CD4-positive, alpha-beta T cell (primary cell): ENCODE data around the gene PWP1. TPM values are rescaled to one million over a fixed set of nuclear protein-coding genes. Genes with fewer than 3 reads are reported as not detected.

ENCODE experiments used
- ATAC-seq: fragments of 200-7000 bp; cut with Tn5 transposase; one replicate; pipeline ENCODE4 v1.10.0; 2022; ENCODE audit warnings: mild to moderate bottlenecking; ENCODE audit not compliant: poor library complexity
- CTCF ChIA-PET: fragments of 350-600 bp; sonication (Branson Sonifier 250); formaldehyde crosslinking; loops from one replicate; lab custom pipeline; 2021; ENCODE audit warnings: antibody characterized with exemption, inconsistent platforms; lab: Charles Lee
- POLR2A ChIA-PET: fragments of 350-600 bp; sonication (Branson Sonifier 250); formaldehyde crosslinking; loops from one replicate; lab custom pipeline; 2021; ENCODE audit warnings: antibody characterized with exemption, inconsistent platforms; lab: Charles Lee
- DNase-seq, 14 experiments: peaks; one replicate each; pipeline ENCODE4 v3.0.0-alpha.2; 2013 to 2020; ENCODE audit warnings: mixed read lengths in 2 of 14
- H3K27ac ChIP-seq, 2 donors: one replicate each; pipeline versions ENCODE4 v1.5.1 to v1.7.0; 2013; ENCODE audit warnings: low read length in 2 of 2, low read depth in 1 of 2, mild to moderate bottlenecking in 1 of 2
- H3K27me3 ChIP-seq, 2 experiments: 1 replicate in 1 of 2; 2 replicates in 1 of 2; pipeline versions ENCODE4 v1.6.1 to v1.7.0; 2013; ENCODE audit warnings: low read length in 2 of 2, control low read depth in 1 of 2, mild to moderate bottlenecking in 1 of 2, moderate library complexity in 1 of 2; ENCODE audit not compliant: insufficient read depth in 2 of 2, control insufficient read depth in 1 of 2
- H3K36me3 ChIP-seq: one replicate; pipeline ENCODE4 v1.6.1; 2013; ENCODE audit warnings: low read length, control low read depth; ENCODE audit not compliant: insufficient read depth
- H3K4me1 ChIP-seq: one replicate; pipeline ENCODE4 v1.6.1; 2013; ENCODE audit warnings: low read length, control low read depth; ENCODE audit not compliant: insufficient read depth
- H3K4me3 ChIP-seq: one replicate; pipeline ENCODE4 v1.5.1; 2013; ENCODE audit warnings: mild to moderate bottlenecking, low read length, moderate library complexity
- H3K9me3 ChIP-seq, 2 experiments: 1 replicate in 1 of 2; 2 replicates in 1 of 2; pipeline versions ENCODE4 v1.6.1 to v1.7.0; 2013; ENCODE audit warnings: low read length in 2 of 2, mild to moderate bottlenecking in 2 of 2, control low read depth in 1 of 2, moderate library complexity in 1 of 2; ENCODE audit not compliant: control insufficient read depth in 1 of 2, insufficient read depth in 1 of 2
- H3K27ac Mint-ChIP-seq: one replicate; pipeline ENCODE4 v1.8.0; 2020; ENCODE audit warnings: mixed read lengths
- H3K27me3 Mint-ChIP-seq: one replicate; pipeline ENCODE4 v1.8.0; 2021; ENCODE audit warnings: mixed read lengths
- H3K36me3 Mint-ChIP-seq: one replicate; pipeline ENCODE4 v1.8.0; 2021; ENCODE audit warnings: low read depth, mixed read lengths
- H3K4me1 Mint-ChIP-seq: one replicate; pipeline ENCODE4 v1.8.0; 2021; ENCODE audit warnings: low read depth, mixed read lengths
- H3K4me3 Mint-ChIP-seq: one replicate; pipeline ENCODE4 v1.8.0; 2020; ENCODE audit warnings: mild to moderate bottlenecking, mixed read lengths
- H3K9me3 Mint-ChIP-seq: one replicate; pipeline ENCODE4 v1.8.0; 2020; ENCODE audit warnings: mixed read lengths
- CTCF ChIP-seq: fragments of 200-600 bp; IDR thresholded peaks from one replicate; pipeline ENCODE4 v1.8.0; 2022; ENCODE audit warnings: antibody characterized with exemption, mild to moderate bottlenecking
- intact Hi-C, 2 experiments: fragments of 100-400 bp; cut with DNase I in 1 of 2; cut with micrococcal nuclease in 1 of 2; formaldehyde crosslinking; loops; one replicate each; pipeline versions ENCODE4 v1.15.1 to v1.9.0; 2023 to 2025; cut with DNase I, micrococcal nuclease
- total RNA-seq, 174 experiments: library from RNA in 2 of 174; stranded (reverse) in 2 of 174; gene quantifications; one replicate each; pipeline ENCODE4 v1.2.3 and lab custom pipeline; 2021 to 2026

The PWP1 gene
- total RNA-seq, 2 experiments from 2014 or later = 24.1 to 24.2 TPM

- Mint-ChIP-seq H3K27ac (peak within 1 kb of the TSS; percentile 87), H3K9me3 (no peaks in the 10 kb centered on the region), H3K36me3 (peaks cover 27% of the 10 kb centered on the region), H3K4me1 (peaks cover 48% of the 10 kb centered on the region), H3K4me3 (peak within 1 kb of the TSS; percentile 96), H3K27me3 (no peaks in the 10 kb centered on the region)
- Histone ChIP-seq H3K36me3 (peaks cover 22% of the 10 kb centered on the region), H3K4me1 (peaks cover 26% of the 10 kb centered on the region), H3K27me3 (no peaks in the 10 kb centered on the region), H3K27ac (peak within 1 kb of the TSS; percentile 51 to 77), H3K9me3 (peaks cover 0 to 4% of the 10 kb centered on the region in 2 experiments), H3K4me3 (peak within 1 kb of the TSS; percentile 78)
- ChIA-PET CTCF (no interaction called here), POLR2A (interaction anchor here (1.0 kb wide), 1 partner anchor 75 kb away, joined by 4 read pairs; the partner anchor contains the start of gene PWP1)
- intact Hi-C loops = loop anchor here (2.0 to 10.0 kb wide), 12 partner anchors 431 to 1951 kb away; partner anchors contain the start of genes FICD (in 2 of the 2), FAM222A (in 1 of the 2), ISCU (in 1 of the 2) and KCTD10 (in 1 of the 2)
- peak; percentile 75 to 98 (median 88) for DNase-seq
- no peak for TF ChIP-seq CTCF
- ATAC-seq = peak; percentile 91
Measured at GRCh38 chr12:107760809-107761501, 75.4 kb downstream of the PWP1 start, which contains the start of gene PRDM4. Gene PRDM4 (minus strand): TSS chr12:107761137. CDS start chr12:107760515, 622 bp downstream.

GRCh38 chr12:107761502-107761904 lies 75.9 kb downstream of the PWP1 start:
- Histone ChIP-seq H3K9me3 (peaks cover 0 to 4% of the 10 kb centered on the region in 2 experiments), H3K4me3 (peak overlapping the region; percentile 78), H3K36me3 (peaks cover 16% of the 10 kb centered on the region), H3K4me1 (peaks cover 26% of the 10 kb centered on the region), H3K27me3 (no peaks in the 10 kb centered on the region), H3K27ac (peak overlapping the region; percentile 51 to 77)
- H3K27ac Mint-ChIP-seq = peak overlapping the region; percentile 86
- intact Hi-C loops = loop anchor here (2.0 to 10.0 kb wide), 12 partner anchors 431 to 1951 kb away; partner anchors contain the start of genes FICD (in 2 of the 2), FAM222A (in 1 of the 2), ISCU (in 1 of the 2) and KCTD10 (in 1 of the 2)
- no peaks in the 10 kb centered on the region for H3K9me3 Mint-ChIP-seq
- DNase-seq (peak in 6 of 14 experiments; percentile 3 to 52 (median 17)), ATAC-seq (no peak)
- POLR2A ChIA-PET = no interaction called here
- H3K27me3 Mint-ChIP-seq = no peaks in the 10 kb centered on the region
- peak overlapping the region; percentile 96 for H3K4me3 Mint-ChIP-seq
- H3K4me1 Mint-ChIP-seq = peaks cover 46% of the 10 kb centered on the region
- TF ChIP-seq CTCF = no peak
- H3K36me3 Mint-ChIP-seq = peaks cover 23% of the 10 kb centered on the region
- CTCF ChIA-PET = interaction anchor here (1.0 to 1.3 kb wide), 2 partner anchors 9 to 85 kb away, joined by 3 read pairs; no protein-coding TSS in a partner anchor

Other genes starting within 250 kb of the PWP1 start
- 10 to 100 TPM; 40.2 to 44.0 TPM for gene PRDM4, start 75.3 kb downstream of the PWP1 start, total RNA-seq
- gene ASCL4, start 88.9 kb downstream of the PWP1 start, total RNA-seq = not detected